H9 (cell line): ENCODE results near the gene NOXA1. TPM values are rescaled to one million over a fixed set of nuclear protein-coding genes. Genes with fewer than 3 reads are reported as not detected.
A peak's percentile ranks its signal among the peaks of the same experiment; 100 is the strongest.

Experiments
- DNase-seq: peaks from one replicate; pipeline ENCODE4 v3.0.0-alpha.2; 2017
- H2AFZ ChIP-seq: one replicate; pipeline ENCODE4 v1.6.1; 2013; ENCODE audit warnings: mild to moderate bottlenecking, low read length, control low read depth, moderate library complexity
- H2AK5ac ChIP-seq: 2 replicates; pipeline ENCODE4 v1.6.1; 2013; ENCODE audit warnings: low read length, control low read depth, mixed read lengths; ENCODE audit not compliant: insufficient read length
- H2BK120ac ChIP-seq: one replicate; pipeline ENCODE4 v1.6.1; 2013; ENCODE audit warnings: low read depth, mild to moderate bottlenecking, low read length, control low read depth, inconsistent platforms; ENCODE audit not compliant: poor library complexity, severe bottlenecking
- H2BK12ac ChIP-seq: 2 replicates; pipeline ENCODE4 v1.6.1; 2013; ENCODE audit warnings: low read length, control low read depth, mixed read lengths, low read depth; ENCODE audit not compliant: insufficient read length
- H2BK15ac ChIP-seq: 2 replicates; pipeline ENCODE4 v1.6.1; 2013; ENCODE audit warnings: low read depth, low read length, control low read depth
- H2BK20ac ChIP-seq: one replicate; pipeline ENCODE4 v1.6.1; 2013; ENCODE audit warnings: low read depth, mild to moderate bottlenecking, low read length, control low read depth, inconsistent platforms; ENCODE audit not compliant: poor library complexity, severe bottlenecking
- H2BK5ac ChIP-seq: 2 replicates; pipeline ENCODE4 v1.6.1; 2013; ENCODE audit warnings: low read length, control low read depth, mixed read lengths; ENCODE audit not compliant: insufficient read length
- H3K14ac ChIP-seq: 2 replicates; pipeline ENCODE4 v1.6.1; 2013; ENCODE audit warnings: low read length, control low read depth; ENCODE audit not compliant: insufficient read depth
- H3K18ac ChIP-seq: 2 replicates; pipeline ENCODE4 v1.6.1; 2013; ENCODE audit warnings: low read depth, mild to moderate bottlenecking, mixed read lengths, low read length, control low read depth; ENCODE audit not compliant: insufficient read length
- H3K23ac ChIP-seq: 2 replicates; pipeline ENCODE4 v1.6.1; 2013; ENCODE audit warnings: low read length, control low read depth, mixed read lengths, low read depth; ENCODE audit not compliant: insufficient read length
- H3K23me2 ChIP-seq: 2 replicates; pipeline ENCODE4 v1.6.1; 2013; ENCODE audit warnings: low read depth, mild to moderate bottlenecking, mixed read lengths, low read length, control low read depth; ENCODE audit not compliant: insufficient read length, poor library complexity, severe bottlenecking
- H3K27ac ChIP-seq: 2 replicates; pipeline ENCODE4 v1.5.1; 2013; ENCODE audit warnings: low read length, control low read depth, mixed read lengths, low read depth; ENCODE audit not compliant: insufficient read length
- H3K27me3 ChIP-seq: 2 replicates; pipeline ENCODE4 v1.6.1; 2013; ENCODE audit warnings: low read length, control low read depth, inconsistent platforms; ENCODE audit not compliant: insufficient read depth
- H3K4ac ChIP-seq: 2 replicates; pipeline ENCODE4 v1.6.1; 2013; ENCODE audit warnings: low read depth, mild to moderate bottlenecking, control low read depth, inconsistent platforms, low read length, moderate library complexity
- H3K4me1 ChIP-seq: 2 replicates; pipeline ENCODE4 v1.6.1; 2013; ENCODE audit warnings: low read length, control low read depth, inconsistent platforms; ENCODE audit not compliant: insufficient read depth
- H3K4me2 ChIP-seq: 2 replicates; pipeline ENCODE4 v1.6.1; 2013; ENCODE audit warnings: low read length, control low read depth, mixed read lengths; ENCODE audit not compliant: insufficient read length, insufficient read depth
- H3K56ac ChIP-seq: 2 replicates; pipeline ENCODE4 v1.6.1; 2013; ENCODE audit warnings: low read depth, mild to moderate bottlenecking, mixed read lengths, low read length, control low read depth; ENCODE audit not compliant: insufficient read length
- H3K79me1 ChIP-seq: 2 replicates; pipeline ENCODE4 v1.6.1; 2013; ENCODE audit warnings: low read depth, mild to moderate bottlenecking, moderate library complexity, low read length, control low read depth, inconsistent platforms; ENCODE audit not compliant: insufficient read depth, poor library complexity, severe bottlenecking
- H3K79me2 ChIP-seq: 2 replicates; pipeline ENCODE4 v1.6.1; 2013; ENCODE audit warnings: low read length, control low read depth, inconsistent platforms; ENCODE audit not compliant: insufficient read depth
- H3K9ac ChIP-seq: 2 replicates; pipeline ENCODE4 v1.6.1; 2013; ENCODE audit warnings: low read length, control low read depth, mixed read lengths; ENCODE audit not compliant: insufficient read length; ENCODE audit errors: extremely low read depth
- H3K9me3 ChIP-seq: one replicate; pipeline ENCODE4 v1.6.1; 2013; ENCODE audit warnings: low read depth, low read length, inconsistent platforms; ENCODE audit not compliant: control insufficient read depth
- H3T11ph ChIP-seq: one replicate; pipeline ENCODE4 v1.6.1; 2013; ENCODE audit warnings: mild to moderate bottlenecking, low read length, control low read depth, inconsistent platforms
- H4K20me1 ChIP-seq: one replicate; pipeline ENCODE4 v1.6.1; 2013; ENCODE audit not compliant: control insufficient read depth, insufficient read length, insufficient read depth
- H4K5ac ChIP-seq: 2 replicates; pipeline ENCODE4 v1.6.1; 2013; ENCODE audit warnings: low read depth, mild to moderate bottlenecking, mixed read lengths, low read length, control low read depth; ENCODE audit not compliant: insufficient read length
- H4K8ac ChIP-seq: replicated peaks from 2 replicates; pipeline ENCODE4 v1.6.1; 2013; ENCODE audit warnings: low read length, control low read depth, mixed read lengths, low read depth; ENCODE audit not compliant: insufficient read length
- H4K91ac ChIP-seq: 2 replicates; pipeline ENCODE4 v1.6.1; 2013; ENCODE audit warnings: low read depth, mild to moderate bottlenecking, moderate library complexity, mixed read lengths, low read length, control low read depth; ENCODE audit not compliant: insufficient read length
- H3K27ac Mint-ChIP-seq, 3 experiments: 2 replicates in 2 of 3; 3 replicates in 1 of 3; pipeline ENCODE4 v1.8.0; 2020 to 2021; ENCODE audit warnings: mixed read lengths in 3 of 3, mild to moderate bottlenecking in 1 of 3, moderate library complexity in 1 of 3
- H3K27me3 Mint-ChIP-seq: 2 replicates; pipeline ENCODE4 v1.8.0; 2021; ENCODE audit warnings: low read depth, mild to moderate bottlenecking, moderate library complexity, mixed read lengths
- H3K36me3 Mint-ChIP-seq, 3 experiments: 2 replicates in 2 of 3; 3 replicates in 1 of 3; pipeline ENCODE4 v1.8.0; 2020 to 2021; ENCODE audit warnings: low read depth in 3 of 3, mixed read lengths in 3 of 3; ENCODE audit not compliant: insufficient read depth in 1 of 3
- H3K4me1 Mint-ChIP-seq, 2 experiments: 2 replicates each; pipeline ENCODE4 v1.8.0; 2020; ENCODE audit warnings: mixed read lengths in 2 of 2
- H3K4me3 Mint-ChIP-seq, 2 experiments: 2 replicates in 1 of 2; 3 replicates in 1 of 2; pipeline ENCODE4 v1.8.0; 2020 to 2021; ENCODE audit warnings: mild to moderate bottlenecking in 2 of 2, mixed read lengths in 2 of 2, moderate library complexity in 1 of 2
- H3K9me3 Mint-ChIP-seq, 2 experiments: 2 replicates in 1 of 2; 3 replicates in 1 of 2; pipeline ENCODE4 v1.8.0; 2020; ENCODE audit warnings: mild to moderate bottlenecking in 2 of 2, mixed read lengths in 2 of 2, moderate library complexity in 1 of 2
- WGBS: extraction: QIAGEN DNeasy Blood & Tissue Kit; methylation state at CpG from one replicate; pipeline ENCODE4 v1.1.7; 2013; ENCODE audit warnings: missing lambda C conversion rate, low lambda C conversion rate, mixed read lengths; ENCODE audit not compliant: insufficient read length; ENCODE audit errors: extremely low coverage; 5-methylcytosine and 5-hydroxymethylcytosine counted together
- total RNA-seq: library from RNA; stranded (reverse); gene quantifications from 2 replicates; pipeline ENCODE4 v1.2.1, GENCODE V29; 2021
- TF ChIP-seq, protein P1 (sequence below): fragments of 200-600 bp; sonication (generic); conservative IDR thresholded peaks from 3 replicates; pipeline ENCODE4 v1.8.0; 2021; ENCODE audit warnings: antibody characterized with exemption, mild to moderate bottlenecking

Gene NOXA1
- total RNA-seq, 1 experiment from 2014 or later, result 2.0 TPM

GRCh38 chr9:137412431-137412830 is 10.8 kb upstream of the NOXA1 start:
- Mint-ChIP-seq H3K36me3 (no peaks in the 10 kb centered on the region), H3K27me3 (peaks cover 2% of the 10 kb centered on the region; the same call in 1 of the 2 replicates), H3K9me3 (no peaks in the 10 kb centered on the region), H3K4me3 (no peak overlapping the region), H3K4me1 (peaks cover 0 to 3% of the 10 kb centered on the region in 2 experiments; a peak in 1 of 4 replicates), H3K27ac (no peak overlapping the region)
- no peak overlapping the region for H4K91ac ChIP-seq
- H2BK12ac ChIP-seq, result no peak overlapping the region
- WGBS, result no CpG with 5 or more reads among the region's 10 CpGs
- no peak overlapping the region for H2AK5ac ChIP-seq
- H3T11ph ChIP-seq, result no peak overlapping the region
- H2BK20ac ChIP-seq, result no peak overlapping the region
- peak; percentile 18 for DNase-seq
- no peaks in the 10 kb centered on the region for H3K23me2 ChIP-seq
- no peak overlapping the region for H3K56ac ChIP-seq
- no peaks in the 10 kb centered on the region for H4K20me1 ChIP-seq
- no peak overlapping the region for H2BK120ac ChIP-seq
- H3K79me1 ChIP-seq, result no peaks in the 10 kb centered on the region
- no peak overlapping the region for H3K23ac ChIP-seq
- H3K4me1 ChIP-seq, result no peaks in the 10 kb centered on the region
- no peak overlapping the region for H4K8ac ChIP-seq
- no peak overlapping the region for H4K5ac ChIP-seq
- no peak overlapping the region for H2AFZ ChIP-seq
- no peaks in the 10 kb centered on the region for H3K79me2 ChIP-seq
- TF ChIP-seq, protein P1, sequence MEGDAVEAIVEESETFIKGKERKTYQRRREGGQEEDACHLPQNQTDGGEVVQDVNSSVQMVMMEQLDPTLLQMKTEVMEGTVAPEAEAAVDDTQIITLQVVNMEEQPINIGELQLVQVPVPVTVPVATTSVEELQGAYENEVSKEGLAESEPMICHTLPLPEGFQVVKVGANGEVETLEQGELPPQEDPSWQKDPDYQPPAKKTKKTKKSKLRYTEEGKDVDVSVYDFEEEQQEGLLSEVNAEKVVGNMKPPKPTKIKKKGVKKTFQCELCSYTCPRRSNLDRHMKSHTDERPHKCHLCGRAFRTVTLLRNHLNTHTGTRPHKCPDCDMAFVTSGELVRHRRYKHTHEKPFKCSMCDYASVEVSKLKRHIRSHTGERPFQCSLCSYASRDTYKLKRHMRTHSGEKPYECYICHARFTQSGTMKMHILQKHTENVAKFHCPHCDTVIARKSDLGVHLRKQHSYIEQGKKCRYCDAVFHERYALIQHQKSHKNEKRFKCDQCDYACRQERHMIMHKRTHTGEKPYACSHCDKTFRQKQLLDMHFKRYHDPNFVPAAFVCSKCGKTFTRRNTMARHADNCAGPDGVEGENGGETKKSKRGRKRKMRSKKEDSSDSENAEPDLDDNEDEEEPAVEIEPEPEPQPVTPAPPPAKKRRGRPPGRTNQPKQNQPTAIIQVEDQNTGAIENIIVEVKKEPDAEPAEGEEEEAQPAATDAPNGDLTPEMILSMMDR, result no peak
- H2BK15ac ChIP-seq, result no peak overlapping the region
- no peak overlapping the region for H3K18ac ChIP-seq
- H3K27ac ChIP-seq, result no peak overlapping the region
- no peak overlapping the region for H2BK5ac ChIP-seq
- no peak overlapping the region for H3K4me2 ChIP-seq
- H3K9me3 ChIP-seq, result no peaks in the 10 kb centered on the region
- no peak overlapping the region for H3K9ac ChIP-seq
- no peak overlapping the region for H3K14ac ChIP-seq
- no peak overlapping the region for H3K4ac ChIP-seq
- no peaks in the 10 kb centered on the region for H3K27me3 ChIP-seq
